ENCODE measurements around the gene BFSP1. TPM values are rescaled to one million over a fixed set of nuclear protein-coding genes. Genes with fewer than 3 reads are reported as not detected.

The BFSP1 gene
- total RNA-seq, 2 donors from 2014 or later = 0.52 to 0.99 TPM

DNA sequence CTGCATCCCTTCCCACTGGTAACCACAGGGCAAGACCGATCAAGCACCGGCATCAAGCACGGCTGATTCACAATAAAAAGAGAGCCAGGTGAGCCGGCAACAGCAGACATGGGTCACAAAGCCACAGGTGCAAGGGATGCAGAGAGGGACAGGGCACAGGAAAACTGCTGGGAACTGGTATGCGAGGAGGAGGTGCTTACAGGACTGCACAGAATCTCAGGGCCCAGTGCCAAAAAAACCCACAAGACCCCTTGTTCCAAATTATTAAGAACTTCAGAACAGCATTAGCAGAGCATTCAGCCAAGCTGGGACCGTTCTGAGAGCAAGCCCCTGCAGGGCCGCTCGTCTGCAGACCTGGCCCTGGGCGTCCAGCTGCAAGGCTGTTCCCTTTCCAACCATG, 35.4 kb downstream of the BFSP1 start:
- WGBS, 2 donors = 85 to 94% methylated on average over 9 of the region's 9 CpGs
- intact Hi-C loops (cut with DNase I) = no loop called here
- H3K9me3 ChIP-seq = no peaks in the 10 kb centered on the region
- no peak overlapping the region for H3K4me3 ChIP-seq
- ATAC-seq (no peak), DNase-seq (no peak)
- no peaks in the 10 kb centered on the region for H3K36me3 ChIP-seq (replicated peaks in 1 of 2; ENCODE audit: insufficient read depth in 1 of 2, low read depth in 2 of 2)
- H3K4me1 ChIP-seq = no peaks in the 10 kb centered on the region
- no peaks in the 10 kb centered on the region for H3K27me3 ChIP-seq
- no peak overlapping the region for H3K27ac ChIP-seq
- TF ChIP-seq, protein P1, sequence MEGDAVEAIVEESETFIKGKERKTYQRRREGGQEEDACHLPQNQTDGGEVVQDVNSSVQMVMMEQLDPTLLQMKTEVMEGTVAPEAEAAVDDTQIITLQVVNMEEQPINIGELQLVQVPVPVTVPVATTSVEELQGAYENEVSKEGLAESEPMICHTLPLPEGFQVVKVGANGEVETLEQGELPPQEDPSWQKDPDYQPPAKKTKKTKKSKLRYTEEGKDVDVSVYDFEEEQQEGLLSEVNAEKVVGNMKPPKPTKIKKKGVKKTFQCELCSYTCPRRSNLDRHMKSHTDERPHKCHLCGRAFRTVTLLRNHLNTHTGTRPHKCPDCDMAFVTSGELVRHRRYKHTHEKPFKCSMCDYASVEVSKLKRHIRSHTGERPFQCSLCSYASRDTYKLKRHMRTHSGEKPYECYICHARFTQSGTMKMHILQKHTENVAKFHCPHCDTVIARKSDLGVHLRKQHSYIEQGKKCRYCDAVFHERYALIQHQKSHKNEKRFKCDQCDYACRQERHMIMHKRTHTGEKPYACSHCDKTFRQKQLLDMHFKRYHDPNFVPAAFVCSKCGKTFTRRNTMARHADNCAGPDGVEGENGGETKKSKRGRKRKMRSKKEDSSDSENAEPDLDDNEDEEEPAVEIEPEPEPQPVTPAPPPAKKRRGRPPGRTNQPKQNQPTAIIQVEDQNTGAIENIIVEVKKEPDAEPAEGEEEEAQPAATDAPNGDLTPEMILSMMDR (IDR thresholded peaks at IDR 0.05) = no peak
- TF ChIP-seq POLR2A (IDR thresholded peaks at IDR 0.05) = no peak

DNA sequence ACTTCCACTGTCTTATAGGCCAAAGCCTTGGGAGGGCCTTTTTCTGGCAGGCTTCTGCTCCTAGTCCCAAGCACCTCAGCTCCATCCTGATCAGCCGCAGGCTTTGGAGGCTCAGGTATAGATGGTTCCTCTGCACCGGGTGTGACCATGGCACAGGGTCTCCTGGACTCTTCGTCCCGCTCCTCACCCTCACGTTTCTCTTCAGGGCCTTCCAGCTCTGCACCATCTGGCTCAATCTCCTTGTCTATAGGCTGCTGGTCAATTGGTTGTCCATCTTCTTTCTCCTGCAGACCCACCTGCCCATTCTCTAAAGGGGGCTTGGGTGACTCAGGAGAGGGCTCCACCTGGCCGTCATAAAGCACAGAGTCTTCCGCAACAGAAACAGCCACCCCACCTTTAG, 37.0 kb downstream of the BFSP1 start:
- Histone ChIP-seq H3K4me1 (no peaks in the 10 kb centered on the region), H3K4me3 (no peak overlapping the region), H3K36me3 (replicated peaks in 1 of 2; ENCODE audit: insufficient read depth in 1 of 2, low read depth in 2 of 2) (no peaks in the 10 kb centered on the region), H3K27ac (no peak overlapping the region), H3K27me3 (no peaks in the 10 kb centered on the region), H3K9me3 (no peaks in the 10 kb centered on the region)
- 94% methylated on average over 7 of the region's 7 CpGs for WGBS, 2 donors
- TF ChIP-seq POLR2A (IDR thresholded peaks at IDR 0.05) = no peak
- TF ChIP-seq, protein P1 (IDR thresholded peaks at IDR 0.05) = no peak
- DNase-seq (no peak), ATAC-seq (no peak)
- intact Hi-C loops (cut with DNase I) = no loop called here

DNA sequence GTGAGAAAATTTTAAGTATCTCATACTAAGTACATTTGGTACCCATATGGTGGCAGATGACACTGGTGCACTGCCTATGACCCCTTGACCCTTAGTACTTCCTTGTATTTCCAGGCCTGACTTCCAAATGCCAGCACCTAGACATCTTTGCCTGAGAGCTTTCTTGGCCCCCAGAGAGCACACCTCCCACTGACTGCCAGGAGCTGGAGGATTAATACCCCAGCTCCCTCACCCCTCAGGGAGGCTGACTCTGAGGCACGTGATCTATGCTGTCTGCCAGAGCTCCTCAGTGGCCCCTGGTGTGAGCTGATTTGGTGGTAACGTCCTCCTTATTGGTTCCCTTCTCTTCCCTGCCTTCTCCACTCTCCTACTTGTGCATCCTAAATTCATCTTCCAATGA, 38.0 kb downstream of the BFSP1 start:
- TF ChIP-seq POLR2A (IDR thresholded peaks at IDR 0.05) = no peak
- no peaks in the 10 kb centered on the region for H3K36me3 ChIP-seq (replicated peaks in 1 of 2; ENCODE audit: insufficient read depth in 1 of 2, low read depth in 2 of 2)
- intact Hi-C loops (cut with DNase I) = no loop called here
- H3K27me3 ChIP-seq = no peaks in the 10 kb centered on the region
- DNase-seq (no peak), ATAC-seq (no peak)
- WGBS, 2 donors = 67 to 81% methylated on average over 2 of the region's 2 CpGs
- no peak overlapping the region for H3K4me3 ChIP-seq
- no peaks in the 10 kb centered on the region for H3K4me1 ChIP-seq
- no peak overlapping the region for H3K27ac ChIP-seq
- H3K9me3 ChIP-seq = no peaks in the 10 kb centered on the region

DNA sequence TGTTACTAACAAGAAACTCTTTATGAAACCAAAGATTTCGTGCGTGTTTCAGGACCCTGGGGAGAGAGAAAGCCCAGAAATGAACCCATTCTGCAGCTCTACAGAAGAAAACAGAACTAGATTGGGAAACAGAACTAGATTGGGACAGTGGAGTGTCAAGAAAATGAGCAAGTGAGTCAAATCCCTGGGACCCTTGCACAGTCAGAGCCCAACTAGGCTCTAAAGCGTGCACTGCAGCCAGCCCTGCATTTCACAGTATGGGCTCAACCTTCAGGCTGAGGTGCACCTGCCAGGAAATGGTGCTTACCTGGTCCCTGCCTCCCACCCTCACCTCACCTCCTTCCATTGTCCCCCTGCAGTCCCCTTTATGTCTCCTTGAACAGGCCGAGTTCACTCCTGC, 39.7 kb downstream of the BFSP1 start:
- Histone ChIP-seq H3K27ac (no peak overlapping the region), H3K36me3 (replicated peaks in 1 of 2; ENCODE audit: insufficient read depth in 1 of 2, low read depth in 2 of 2) (no peaks in the 10 kb centered on the region), H3K4me1 (no peaks in the 10 kb centered on the region), H3K4me3 (no peak overlapping the region), H3K9me3 (no peaks in the 10 kb centered on the region), H3K27me3 (no peaks in the 10 kb centered on the region)
- intact Hi-C loops (cut with DNase I) = no loop called here
- no peak for TF ChIP-seq POLR2A (IDR thresholded peaks at IDR 0.05)
- TF ChIP-seq, protein P1 (IDR thresholded peaks at IDR 0.05) = no peak
- ATAC-seq (no peak), DNase-seq (no peak)
- 87 to 94% methylated on average over 4 of the region's 4 CpGs for WGBS, 2 donors

DNA sequence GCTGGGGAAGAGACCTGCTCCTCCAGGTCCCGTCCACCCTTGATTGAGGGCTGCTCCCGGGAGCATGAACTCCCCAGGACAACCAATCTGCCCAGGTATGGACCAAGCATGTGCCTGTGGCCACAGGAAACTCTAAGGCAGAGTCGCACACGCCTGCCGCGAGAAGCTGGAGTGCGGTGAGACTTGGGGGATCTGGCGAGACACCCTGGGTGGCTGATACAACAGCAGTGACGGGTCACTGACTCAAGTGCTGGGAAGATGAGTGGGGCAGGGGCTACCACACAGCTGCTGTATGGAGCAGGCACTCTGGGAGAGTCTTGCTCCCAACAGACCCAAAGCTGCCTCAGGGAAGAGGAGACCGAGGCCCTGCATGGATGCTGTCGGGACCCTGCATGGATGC, 40.1 kb downstream of the BFSP1 start:
- intact Hi-C loops (cut with DNase I) = no loop called here
- no peak overlapping the region for H3K4me3 ChIP-seq
- H3K27me3 ChIP-seq = no peaks in the 10 kb centered on the region
- H3K36me3 ChIP-seq (replicated peaks in 1 of 2; ENCODE audit: insufficient read depth in 1 of 2, low read depth in 2 of 2) = no peaks in the 10 kb centered on the region
- TF ChIP-seq, protein P1 (IDR thresholded peaks at IDR 0.05) = no peak
- TF ChIP-seq POLR2A (IDR thresholded peaks at IDR 0.05) = no peak
- no peak for ATAC-seq
- no peak overlapping the region for H3K27ac ChIP-seq
- H3K9me3 ChIP-seq = no peaks in the 10 kb centered on the region
- 87% methylated on average over 11 of the region's 11 CpGs; no CpG with 5 or more reads in 1 of the 2 donors for WGBS, 2 donors
- H3K4me1 ChIP-seq = no peaks in the 10 kb centered on the region
- no peak for DNase-seq
